ENCODE data around the gene RHOF. TPM values are rescaled to one million over a fixed set of nuclear protein-coding genes. Genes with fewer than 3 reads are reported as not detected.
A peak's percentile ranks its signal among the peaks of the same experiment; 100 is the strongest.

Gene RHOF
- total and polyA plus RNA-seq, 2 of the 13 experiments (the other 11 are each of a cell fraction or from before 2014, with no cell fraction given) = 14.6 to 32.2 TPM

- TF ChIP-seq MEIS1 (CRISPR knock-in tag; IDR thresholded peaks at IDR 0.05; ENCODE audit: borderline replicate concordance) (no peak), ERF (CRISPR knock-in tag; IDR thresholded peaks at IDR 0.05) (peak; percentile 72), ZNF747 (CRISPR knock-in tag; IDR thresholded peaks at IDR 0.05; ENCODE audit: borderline replicate concordance) (no peak), SIX4 (CRISPR knock-in tag; IDR thresholded peaks at IDR 0.05) (no peak), ZNF883 (CRISPR knock-in tag; IDR thresholded peaks at IDR 0.05; ENCODE audit: not compliant biosample characterization) (no peak), CAMTA2 (CRISPR knock-in tag; IDR thresholded peaks at IDR 0.05; ENCODE audit: borderline replicate concordance) (no peak), MTF1 (CRISPR knock-in tag; IDR thresholded peaks at IDR 0.05) (no peak), ZSCAN12 (CRISPR knock-in tag; IDR thresholded peaks at IDR 0.05) (no peak), SPEN (CRISPR knock-in tag; IDR thresholded peaks at IDR 0.05; ENCODE audit: low read depth) (peak; percentile 46; the same call in 1 of the 2 replicates), JUND (CRISPR knock-in tag; IDR thresholded peaks at IDR 0.05) (no peak; the same call in none of the 2 replicates), NFYC (CRISPR knock-in tag; IDR thresholded peaks at IDR 0.05) (no peak), SALL1 (CRISPR knock-in tag; IDR thresholded peaks at IDR 0.05) (peak; percentile 7; the same call in 1 of the 2 replicates), HNRNPH1 (optimal IDR thresholded peaks at IDR 0.05; ENCODE audit: low read depth, low read length) (no peak), ZNF891 (CRISPR knock-in tag; IDR thresholded peaks at IDR 0.05) (no peak), EED (CRISPR knock-in tag; IDR thresholded peaks at IDR 0.05) (no peak), ZNF614 (CRISPR knock-in tag; IDR thresholded peaks at IDR 0.05; ENCODE audit: borderline replicate concordance) (no peak), ZNF644 (CRISPR knock-in tag; IDR thresholded peaks at IDR 0.05; ENCODE audit: low read depth) (no peak), ADNP (CRISPR knock-in tag; IDR thresholded peaks at IDR 0.05) (no peak), SETDB1 (CRISPR knock-in tag; IDR thresholded peaks at IDR 0.05; ENCODE audit: borderline replicate concordance) (no peak), AHDC1 (CRISPR knock-in tag; IDR thresholded peaks at IDR 0.05; ENCODE audit: borderline replicate concordance) (no peak), DR1 (CRISPR knock-in tag; IDR thresholded peaks at IDR 0.05) (no peak), CEBPB (IDR thresholded peaks at IDR 0.05; ENCODE audit: borderline replicate concordance, low read depth, low read length) (no peak), LRRFIP1 (CRISPR knock-in tag; conservative IDR thresholded peaks at IDR 0.05) (no peak), ZNF296 (CRISPR knock-in tag; conservative IDR thresholded peaks at IDR 0.05) (no peak)
Observed at GRCh38 chr12:121791671-121792551, 1.6 kb downstream of the RHOF start (continued).

Data from HepG2 (cell line).